ENCODE data around the gene TWIST2.

- TF ChIP-seq POLR2AphosphoS5 (IDR thresholded peaks at IDR 0.05), result no peak
- TF ChIP-seq CTCF (IDR thresholded peaks at IDR 0.05), result no peak
- no peak for TF ChIP-seq POLR2A (IDR thresholded peaks at IDR 0.05)
These were observed 46.5 kb downstream of the TWIST2 start for GRCh38 chr2:238894226-238894949.

Measured in breast epithelium (tissue), 3 donors.